Smooth muscle cell (in vitro differentiated cells): Measurements from ENCODE around the gene SLFN12. TPM values are rescaled to one million over a fixed set of nuclear protein-coding genes. Genes with fewer than 3 reads are reported as not detected.

ENCODE experiments used
- DNase-seq: peaks from one replicate; lab custom pipeline; 2025; ENCODE audit not compliant: unreplicated experiment; lab: John Stamatoyannopoulos, UW
- H2AFZ ChIP-seq: fragments of 200-600 bp; sonication (generic); 2 replicates; pipeline ENCODE4 v1.6.0; 2016; ENCODE audit warnings: antibody characterized with exemption, low read depth, mild to moderate bottlenecking
- H3F3A ChIP-seq: fragments of 200-600 bp; sonication (generic); 2 replicates; pipeline ENCODE4 v1.6.0; 2017; ENCODE audit warnings: antibody characterized with exemption, low read depth
- H3K27ac ChIP-seq: fragments of 200-600 bp; sonication (generic); 2 replicates; pipeline ENCODE4 v1.5.1; 2016; ENCODE audit warnings: low read depth, mild to moderate bottlenecking
- H3K27me3 ChIP-seq: fragments of 200-600 bp; sonication (generic); 2 replicates; pipeline ENCODE4 v1.6.1; 2016; ENCODE audit warnings: low read depth, mild to moderate bottlenecking
- H3K36me3 ChIP-seq: fragments of 200-600 bp; sonication (generic); 2 replicates; pipeline ENCODE4 v1.5.1; 2016; ENCODE audit warnings: low read depth
- H3K4me1 ChIP-seq: fragments of 200-600 bp; sonication (generic); 2 replicates; pipeline ENCODE4 v1.5.1; 2016; ENCODE audit warnings: low read depth
- H3K4me2 ChIP-seq: fragments of 200-600 bp; sonication (generic); 2 replicates; pipeline ENCODE4 v1.6.0; 2016; ENCODE audit warnings: mild to moderate bottlenecking
- H3K4me3 ChIP-seq: fragments of 200-600 bp; sonication (generic); 2 replicates; pipeline ENCODE4 v1.5.1; 2016; ENCODE audit warnings: mild to moderate bottlenecking
- H3K79me2 ChIP-seq: fragments of 200-600 bp; sonication (generic); 2 replicates; pipeline ENCODE4 v1.6.0; 2016; ENCODE audit warnings: low read depth, mild to moderate bottlenecking
- H3K9ac ChIP-seq: fragments of 200-600 bp; sonication (generic); 2 replicates; pipeline ENCODE4 v1.6.0; 2016; ENCODE audit warnings: low read depth
- H3K9me3 ChIP-seq: fragments of 200-600 bp; sonication (generic); replicated peaks from 2 replicates; pipeline ENCODE4 v1.5.1; 2016; ENCODE audit warnings: low read depth
- H4K20me1 ChIP-seq: fragments of 200-600 bp; sonication (generic); 2 replicates; pipeline ENCODE4 v1.6.0; 2016; ENCODE audit warnings: low read depth
- WGBS: methylation state at CpG from one replicate; pipeline ENCODE4 v1.1.7; 2016; ENCODE audit warnings: low lambda C conversion rate; 5-methylcytosine and 5-hydroxymethylcytosine counted together
- polyA plus RNA-seq: library from polyadenylated mRNA; unstranded; fragments of >200 nt; fragmentation: Nextera tagmentation; extraction: Ambion mirVana; gene quantifications from 2 replicates; pipeline ENCODE4 v1.2.1, GENCODE V29; 2016
- total RNA-seq: library from RNA; depleted of rRNA; stranded (reverse); fragments of >200 nt; gene quantifications from 2 replicates; pipeline ENCODE4 v1.2.3, GENCODE V29; 2014
- TF ChIP-seq, protein P1 (sequence below): fragments of 200-600 bp; sonication (generic); IDR thresholded peaks from 2 replicates; pipeline ENCODE4 v1.5.1; 2017; ENCODE audit warnings: borderline replicate concordance, mild to moderate bottlenecking, antibody characterized with exemption; ENCODE audit not compliant: insufficient read depth, poor library complexity, severe bottlenecking

SLFN12 gene
- total and polyA plus RNA-seq, 2 experiments from 2014 or later: 2.8 to 14.3 TPM

- no peak for DNase-seq
- H3K4me1 ChIP-seq: peaks cover 4% of the 10 kb centered on the region
- no peaks in the 10 kb centered on the region for H3K9me3 ChIP-seq
- H3K4me3 ChIP-seq: peak overlapping the region; percentile 50
- WGBS: 68% methylated on average over 16 of the region's 16 CpGs
- no peak overlapping the region for H3K9ac ChIP-seq
- H3K36me3 ChIP-seq: no peaks in the 10 kb centered on the region
- H3F3A ChIP-seq: no peaks in the 10 kb centered on the region
- H3K79me2 ChIP-seq: no peaks in the 10 kb centered on the region
- no peak overlapping the region for H3K27ac ChIP-seq
- H4K20me1 ChIP-seq: no peaks in the 10 kb centered on the region
- H3K27me3 ChIP-seq: peaks cover 12% of the 10 kb centered on the region
- TF ChIP-seq, protein P1, sequence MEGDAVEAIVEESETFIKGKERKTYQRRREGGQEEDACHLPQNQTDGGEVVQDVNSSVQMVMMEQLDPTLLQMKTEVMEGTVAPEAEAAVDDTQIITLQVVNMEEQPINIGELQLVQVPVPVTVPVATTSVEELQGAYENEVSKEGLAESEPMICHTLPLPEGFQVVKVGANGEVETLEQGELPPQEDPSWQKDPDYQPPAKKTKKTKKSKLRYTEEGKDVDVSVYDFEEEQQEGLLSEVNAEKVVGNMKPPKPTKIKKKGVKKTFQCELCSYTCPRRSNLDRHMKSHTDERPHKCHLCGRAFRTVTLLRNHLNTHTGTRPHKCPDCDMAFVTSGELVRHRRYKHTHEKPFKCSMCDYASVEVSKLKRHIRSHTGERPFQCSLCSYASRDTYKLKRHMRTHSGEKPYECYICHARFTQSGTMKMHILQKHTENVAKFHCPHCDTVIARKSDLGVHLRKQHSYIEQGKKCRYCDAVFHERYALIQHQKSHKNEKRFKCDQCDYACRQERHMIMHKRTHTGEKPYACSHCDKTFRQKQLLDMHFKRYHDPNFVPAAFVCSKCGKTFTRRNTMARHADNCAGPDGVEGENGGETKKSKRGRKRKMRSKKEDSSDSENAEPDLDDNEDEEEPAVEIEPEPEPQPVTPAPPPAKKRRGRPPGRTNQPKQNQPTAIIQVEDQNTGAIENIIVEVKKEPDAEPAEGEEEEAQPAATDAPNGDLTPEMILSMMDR: no peak
- H2AFZ ChIP-seq: peak overlapping the region; percentile 97
- peak overlapping the region; percentile 86 for H3K4me2 ChIP-seq
Measured at GRCh38 chr17:35448899-35449227, 16.6 kb upstream of the SLFN12 start.

GRCh38 chr17:35448214-35448898, 16.1 kb upstream of the SLFN12 start, which contains the start of gene SLFN13:
TSS of gene SLFN13 (minus strand) at chr17:35448766. CDS start at chr17:35445680, 3,086 bp downstream.
- no peak within 1 kb of the TSS for H3K9ac ChIP-seq
- TF ChIP-seq, protein P1: no peak
- H3K9me3 ChIP-seq: no peaks in the 10 kb centered on the region
- no peaks in the 10 kb centered on the region for H3F3A ChIP-seq
- peak within 1 kb of the TSS; percentile 97 for H2AFZ ChIP-seq
- WGBS: 11% methylated on average over 44 of the region's 44 CpGs
- H3K27ac ChIP-seq: no peak within 1 kb of the TSS
- peak within 1 kb of the TSS; percentile 50 for H3K4me3 ChIP-seq
- H3K27me3 ChIP-seq: peaks cover 12% of the 10 kb centered on the region
- peaks cover 4% of the 10 kb centered on the region for H3K4me1 ChIP-seq
- no peak for DNase-seq
- H3K36me3 ChIP-seq: no peaks in the 10 kb centered on the region
- H4K20me1 ChIP-seq: no peaks in the 10 kb centered on the region
- no peaks in the 10 kb centered on the region for H3K79me2 ChIP-seq
- peak within 1 kb of the TSS; percentile 86 for H3K4me2 ChIP-seq

DNA sequence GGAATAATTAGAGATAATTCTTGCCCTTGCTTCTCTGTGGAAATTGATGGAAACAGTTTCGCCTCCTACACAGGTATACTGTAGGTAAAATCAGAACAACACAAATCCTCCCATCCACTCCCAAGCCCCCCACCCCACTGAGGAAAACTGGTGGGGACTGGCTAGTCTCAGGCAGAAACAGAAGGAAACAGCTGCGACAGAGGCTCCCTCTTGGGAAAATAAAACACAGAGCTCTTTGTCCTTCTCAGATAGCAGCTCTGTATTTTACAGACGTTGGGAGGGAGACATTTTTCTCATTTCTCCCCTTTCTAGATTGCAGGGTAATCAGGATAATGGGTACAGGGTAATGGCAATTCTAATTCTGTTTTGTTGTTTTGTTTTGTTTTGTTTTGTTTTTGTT, 15.2 kb upstream of the SLFN12 start:
- H3K27me3 ChIP-seq: peaks cover 12% of the 10 kb centered on the region
- H3K36me3 ChIP-seq: no peaks in the 10 kb centered on the region
- H3K4me2 ChIP-seq: peak overlapping the region; percentile 86
- TF ChIP-seq, protein P1: no peak
- H3K9me3 ChIP-seq: no peaks in the 10 kb centered on the region
- H3K27ac ChIP-seq: no peak overlapping the region
- H3K9ac ChIP-seq: no peak overlapping the region
- H3K4me1 ChIP-seq: peaks cover 4% of the 10 kb centered on the region
- H4K20me1 ChIP-seq: no peaks in the 10 kb centered on the region
- no peak overlapping the region for H2AFZ ChIP-seq
- H3K4me3 ChIP-seq: peak overlapping the region; percentile 50
- no peak for DNase-seq
- H3K79me2 ChIP-seq: no peaks in the 10 kb centered on the region
- 36% methylated on average over 3 of the region's 3 CpGs for WGBS
- H3F3A ChIP-seq: no peaks in the 10 kb centered on the region

GRCh38 chr17:35438433-35438832, 6.1 kb upstream of the SLFN12 start:
- H3K9ac ChIP-seq: no peak overlapping the region
- H3K36me3 ChIP-seq: no peaks in the 10 kb centered on the region
- no peaks in the 10 kb centered on the region for H3F3A ChIP-seq
- H3K4me3 ChIP-seq: no peak overlapping the region
- DNase-seq: no peak
- H3K27ac ChIP-seq: no peak overlapping the region
- H4K20me1 ChIP-seq: no peaks in the 10 kb centered on the region
- no peak overlapping the region for H2AFZ ChIP-seq
- TF ChIP-seq, protein P1: no peak
- no peaks in the 10 kb centered on the region for H3K79me2 ChIP-seq
- no peak overlapping the region for H3K4me2 ChIP-seq
- no peaks in the 10 kb centered on the region for H3K27me3 ChIP-seq
- no peaks in the 10 kb centered on the region for H3K9me3 ChIP-seq
- H3K4me1 ChIP-seq: no peaks in the 10 kb centered on the region
